Calu3 (cell line): ENCODE results near the gene ETV5. TPM values are rescaled to one million over a fixed set of nuclear protein-coding genes. Genes with fewer than 3 reads are reported as not detected.
"Not testable (repeated sequence)": the region's sequence is repeated elsewhere in the genome, so short reads cannot be mapped to it uniquely, and the experiment has no call there.

Experiments
- BruUV-seq: library from RNA; stranded (reverse); fragments of 400-500 nt; replicated peaks from 2 replicates; lab custom pipeline; 2021; lab: Mats Ljungman, UMichigan
- CTCF ChIA-PET: fragments of 300-600 bp; sonication (Branson Sonifier 250); formaldehyde crosslinking; loops from one replicate; lab custom pipeline; 2022; ENCODE audit warnings: antibody characterized with exemption; lab: Charles Lee
- DNase-seq: peaks from one replicate; pipeline ENCODE4 v3.0.0; 2022
- H3K27ac Mint-ChIP-seq: one replicate; pipeline ENCODE4 v1.8.0; 2022; ENCODE audit warnings: mixed read lengths; ENCODE audit not compliant: unreplicated experiment
- H3K27me3 Mint-ChIP-seq: one replicate; pipeline ENCODE4 v1.8.0; 2022; ENCODE audit warnings: mixed read lengths; ENCODE audit not compliant: unreplicated experiment
- H3K36me3 Mint-ChIP-seq: one replicate; pipeline ENCODE4 v1.8.0; 2022; ENCODE audit warnings: mild to moderate bottlenecking, moderate library complexity, mixed read lengths; ENCODE audit not compliant: insufficient read depth, unreplicated experiment
- H3K4me1 Mint-ChIP-seq: one replicate; pipeline ENCODE4 v1.8.0; 2022; ENCODE audit warnings: mild to moderate bottlenecking, low read depth, mixed read lengths; ENCODE audit not compliant: unreplicated experiment
- H3K4me3 Mint-ChIP-seq: one replicate; pipeline ENCODE4 v1.8.0; 2022; ENCODE audit warnings: mild to moderate bottlenecking, low read depth, moderate library complexity, mixed read lengths; ENCODE audit not compliant: unreplicated experiment
- H3K9me3 Mint-ChIP-seq: one replicate; pipeline ENCODE4 v1.8.0; 2022; ENCODE audit warnings: low read depth, mixed read lengths; ENCODE audit not compliant: unreplicated experiment
- CTCF ChIP-seq: fragments of 200-600 bp; IDR thresholded peaks from one replicate; pipeline ENCODE4 v1.8.0; 2022; ENCODE audit warnings: antibody characterized with exemption; ENCODE audit not compliant: unreplicated experiment
- intact Hi-C: fragments of 100-400 bp; cut with micrococcal nuclease; formaldehyde crosslinking; loops from one replicate; pipeline ENCODE4 v1.10.0; 2022; ENCODE audit not compliant: unreplicated experiment
- total RNA-seq: library from RNA; stranded (reverse); gene quantifications from 2 replicates; pipeline ENCODE4 v1.2.3, GENCODE V29; 2022

ETV5 gene
- total RNA-seq, 1 experiment from 2014 or later, result 108 TPM

DNA sequence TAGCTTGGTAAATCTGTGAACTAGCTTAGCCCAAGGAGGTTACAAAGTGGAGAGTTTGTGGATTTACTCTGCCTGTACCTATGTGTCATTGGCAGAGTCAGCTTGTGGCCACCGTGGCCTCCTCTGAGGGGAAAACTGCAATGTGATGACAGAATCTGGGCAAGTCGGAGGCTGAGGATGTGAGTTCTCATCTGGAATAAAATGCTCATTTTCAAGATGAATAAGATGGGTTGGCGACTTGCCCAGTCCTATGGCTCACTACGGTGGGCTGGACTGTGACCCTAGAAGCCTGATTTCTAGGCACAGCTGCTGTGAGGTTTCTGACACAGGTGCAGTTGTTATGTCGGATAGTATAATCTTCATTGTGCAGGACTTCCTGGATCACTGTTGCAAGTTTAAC lies 83.7 kb downstream of the ETV5 start:
- intact Hi-C loops, result no loop called here
- TF ChIP-seq CTCF, result no peak

DNA sequence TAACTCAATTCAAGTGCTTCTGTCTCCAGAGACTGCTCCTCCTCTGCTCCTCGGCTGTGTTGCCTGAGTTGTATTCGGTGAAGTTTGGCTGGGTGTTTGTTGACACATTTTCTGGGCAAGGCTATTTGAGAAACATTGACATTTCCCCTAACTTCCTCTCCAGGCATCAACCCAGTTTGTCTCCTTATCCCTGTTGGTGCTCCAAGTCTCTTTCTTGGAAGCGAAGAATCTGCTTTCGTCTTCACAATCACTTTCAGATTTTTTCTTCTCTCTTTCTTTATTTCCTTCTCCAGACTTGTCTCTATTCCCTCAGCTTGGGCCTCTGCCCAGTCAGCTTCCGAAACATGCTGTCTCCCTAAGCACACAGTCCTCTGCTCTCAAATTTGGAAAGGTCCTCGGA lies 84.7 kb downstream of the ETV5 start:
- no TSS peak for BruUV-seq
- H3K4me1 Mint-ChIP-seq, result no peaks in the 10 kb centered on the region
- H3K36me3 Mint-ChIP-seq, result no peaks in the 10 kb centered on the region
- intact Hi-C loops, result no loop called here
- no peak for TF ChIP-seq CTCF
- no peak overlapping the region for H3K27ac Mint-ChIP-seq
- no peak for DNase-seq
- H3K27me3 Mint-ChIP-seq, result peaks cover 40% of the 10 kb centered on the region
- no peak overlapping the region for H3K4me3 Mint-ChIP-seq
- CTCF ChIA-PET, result interaction anchor here (0.9 kb wide), 1 partner anchor 74 kb away, joined by 3 read pairs; no protein-coding TSS in a partner anchor
- H3K9me3 Mint-ChIP-seq, result no peaks in the 10 kb centered on the region

More for the DNA sequence above, 83.7 kb downstream of the ETV5 start:
- Mint-ChIP-seq H3K4me1 (no peaks in the 10 kb centered on the region), H3K27ac (no peak overlapping the region), H3K27me3 (peaks cover 42% of the 10 kb centered on the region), H3K9me3 (no peaks in the 10 kb centered on the region), H3K4me3 (no peak overlapping the region), H3K36me3 (no peaks in the 10 kb centered on the region)
- BruUV-seq, result no TSS peak
- CTCF ChIA-PET, result interaction anchor here (0.6 to 0.9 kb wide), 2 partner anchors 45 to 73 kb away, joined by 3 to 8 read pairs; no protein-coding TSS in a partner anchor
- DNase-seq, result no peak

- Mint-ChIP-seq H3K27ac (no peak overlapping the region), H3K9me3 (no peaks in the 10 kb centered on the region), H3K4me3 (no peak overlapping the region), H3K4me1 (no peaks in the 10 kb centered on the region), H3K36me3 (no peaks in the 10 kb centered on the region), H3K27me3 (peaks cover 53% of the 10 kb centered on the region)
- no TSS peak for BruUV-seq
- TF ChIP-seq CTCF, result no peak
- CTCF ChIA-PET, result no interaction called here
- DNase-seq, result no peak
- intact Hi-C loops, result no loop called here
These were observed 86.0 kb downstream of the ETV5 start for GRCh38 chr3:186022931-186023330.

DNA sequence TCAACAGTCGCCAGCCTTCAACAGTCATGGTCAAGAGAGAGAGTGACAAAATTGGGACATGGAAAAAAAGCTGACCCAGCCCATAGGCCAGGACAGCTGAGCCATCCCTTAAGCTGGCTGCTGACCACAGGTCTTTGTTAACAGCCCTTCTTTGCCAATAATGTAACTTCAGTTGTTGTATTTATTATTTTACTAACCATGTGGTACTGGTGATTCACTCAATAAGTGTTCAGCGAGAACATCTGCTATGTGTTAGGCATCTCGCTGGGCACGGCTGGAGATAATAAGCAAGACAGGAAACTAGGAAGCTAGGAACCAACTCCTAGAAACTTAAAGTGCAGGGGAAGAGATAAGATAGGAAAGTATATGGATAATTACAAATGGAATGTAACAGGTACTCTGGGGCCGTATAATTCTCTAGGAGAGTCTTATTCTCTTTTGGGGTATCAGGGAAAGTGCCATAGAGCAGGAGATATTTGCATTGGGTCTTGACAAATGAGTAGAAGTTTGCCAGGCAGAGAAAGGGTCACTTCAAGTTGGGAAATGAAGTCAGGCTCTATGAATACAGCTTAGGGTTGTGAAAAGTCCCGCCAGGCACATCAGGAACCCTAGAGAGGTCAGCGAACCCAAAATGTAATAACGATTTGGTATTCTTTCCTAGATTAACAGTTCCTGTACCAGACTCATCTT lies 87.1 kb downstream of the ETV5 start:
- no peaks in the 10 kb centered on the region for H3K36me3 Mint-ChIP-seq
- H3K4me3 Mint-ChIP-seq, result no peak overlapping the region
- no TSS peak for BruUV-seq
- no peak overlapping the region for H3K27ac Mint-ChIP-seq
- H3K4me1 Mint-ChIP-seq, result no peaks in the 10 kb centered on the region
- TF ChIP-seq CTCF, result no peak
- no peaks in the 10 kb centered on the region for H3K9me3 Mint-ChIP-seq
- intact Hi-C loops, result no loop called here
- CTCF ChIA-PET, result no interaction called here
- no peak for DNase-seq
- peaks cover 63% of the 10 kb centered on the region for H3K27me3 Mint-ChIP-seq

DNA sequence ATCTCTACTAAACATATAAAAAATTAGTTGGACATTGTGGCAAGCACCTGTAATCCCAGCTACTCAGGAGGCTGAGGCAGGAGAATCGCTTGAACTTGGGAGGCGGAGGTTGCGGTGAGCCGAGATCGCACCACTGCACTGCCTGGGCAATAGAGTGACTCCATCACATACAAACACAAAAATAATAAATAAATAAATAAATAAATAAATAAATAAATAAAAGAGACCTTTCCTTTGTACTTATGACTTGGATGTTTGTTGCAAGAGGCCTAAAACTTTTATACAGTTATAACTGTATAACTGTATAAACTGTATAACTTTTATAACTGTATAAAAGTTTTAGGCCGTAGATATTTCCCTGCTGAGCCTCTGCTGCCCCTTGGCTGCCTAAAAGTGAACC lies 87.6 kb downstream of the ETV5 start:
- H3K9me3 Mint-ChIP-seq, DNase-seq, H3K4me3 Mint-ChIP-seq, H3K36me3 Mint-ChIP-seq, H3K4me1 Mint-ChIP-seq, intact Hi-C loops, BruUV-seq, H3K27ac Mint-ChIP-seq, CTCF ChIA-PET: not testable (repeated sequence)
- peaks cover 63% of the 10 kb centered on the region for H3K27me3 Mint-ChIP-seq

- intact Hi-C loops, BruUV-seq, H3K27ac Mint-ChIP-seq, H3K9me3 Mint-ChIP-seq, H3K4me3 Mint-ChIP-seq, H3K4me1 Mint-ChIP-seq, DNase-seq, H3K36me3 Mint-ChIP-seq: not testable (repeated sequence)
- CTCF ChIA-PET, result interaction anchor here (1.2 kb wide), 1 partner anchor 9 kb away, joined by 3 read pairs; no protein-coding TSS in a partner anchor
- peaks cover 63% of the 10 kb centered on the region for H3K27me3 Mint-ChIP-seq
These were observed 89.6 kb downstream of the ETV5 start for GRCh38 chr3:186019288-186019687.
